GM12878 (cell line): ENCODE data around the gene SAXO1. TPM values are rescaled to one million over a fixed set of nuclear protein-coding genes. Genes with fewer than 3 reads are reported as not detected.

Source experiments
- ATAC-seq: fragments of 200-7000 bp; cut with Tn5 transposase; 3 replicates; pipeline ENCODE4 v1.9.1; 2020; ENCODE audit warnings: mild to moderate bottlenecking, moderate library complexity
- BruUV-seq: library from RNA; stranded (reverse); fragments of 400-500 nt; replicated peaks from 2 replicates; lab custom pipeline; 2021; lab: Mats Ljungman, UMichigan
- CTCF ChIA-PET: fragments of 300-600 bp; sonication (Branson Sonifier 250); formaldehyde crosslinking; extraction: SDS; loops from one replicate; lab custom pipeline; 2021; ENCODE audit warnings: inconsistent platforms; lab: Yijun Ruan, JAX
- POLR2A ChIA-PET: fragments of 350-600 bp; formaldehyde crosslinking; extraction: SDS; loops from one replicate; lab custom pipeline; 2021; ENCODE audit warnings: inconsistent platforms; lab: Charles Lee
- RAD21 ChIA-PET: fragments of 300-600 bp; sonication (Branson Sonifier 250); formaldehyde crosslinking; loops from one replicate; lab custom pipeline; 2023; ENCODE audit warnings: antibody characterized with exemption; ENCODE audit not compliant: unreplicated experiment; lab: Charles Lee
- SMC1A ChIA-PET: fragments of 300-600 bp; sonication (Branson Sonifier 250); formaldehyde crosslinking; loops from one replicate; lab custom pipeline; 2023; ENCODE audit not compliant: unreplicated experiment, uncharacterized antibody; lab: Charles Lee
- DNase-seq: peaks from one replicate; pipeline ENCODE4 v3.0.0-alpha.2; 2011; ENCODE audit warnings: low read depth, low spot score
- FAIRE-seq: peaks from 3 replicates; lab custom pipeline; 2011; peaks lifted over from hg19 to GRCh38; lab: Jason Lieb, UNC
- H2AFZ ChIP-seq: 2 replicates; pipeline ENCODE4 v1.6.0; 2011; ENCODE audit warnings: low read depth, low read length, control low read depth; ENCODE audit not compliant: control insufficient read depth
- H3K27ac ChIP-seq: 2 replicates; pipeline ENCODE4 v1.5.1; 2011; ENCODE audit warnings: control low read depth; ENCODE audit not compliant: control insufficient read depth, insufficient read depth
- H3K27me3 ChIP-seq, 2 experiments: replicated peaks in 1 of 2; 2 replicates each; pipeline versions ENCODE4 v1.6.0 to v1.6.1; 2011; ENCODE audit warnings: low read length in 1 of 2; ENCODE audit not compliant: control insufficient read depth in 2 of 2, insufficient read depth in 2 of 2
- H3K36me3 ChIP-seq, 2 experiments: 2 replicates each; pipeline ENCODE4 v1.5.1; 2011; ENCODE audit warnings: low read length in 1 of 2; ENCODE audit not compliant: control insufficient read depth in 2 of 2, insufficient read depth in 2 of 2
- H3K4me1 ChIP-seq: 2 replicates; pipeline ENCODE4 v1.6.1; 2011; ENCODE audit warnings: mild to moderate bottlenecking, low read length, moderate library complexity, mixed read lengths; ENCODE audit not compliant: control insufficient read depth, insufficient read depth
- H3K4me2 ChIP-seq: 2 replicates; pipeline ENCODE4 v1.6.0; 2011; ENCODE audit warnings: control low read depth; ENCODE audit not compliant: control insufficient read depth, insufficient read depth
- H3K4me3 ChIP-seq: fragments of 200-600 bp; sonication (generic); 2 replicates; pipeline ENCODE4 v1.5.1; 2016
- H3K79me2 ChIP-seq: 2 replicates; pipeline ENCODE4 v1.6.0; 2011; ENCODE audit warnings: low read length; ENCODE audit not compliant: control insufficient read depth, insufficient read depth
- H3K9ac ChIP-seq: 2 replicates; pipeline ENCODE4 v1.8.0; 2011; ENCODE audit warnings: low read length, control low read depth, mixed read lengths; ENCODE audit not compliant: control insufficient read depth, insufficient read depth
- H3K9me3 ChIP-seq: replicated peaks from 3 replicates; pipeline ENCODE4 v1.5.1; 2011; ENCODE audit warnings: mild to moderate bottlenecking, low read length; ENCODE audit not compliant: control insufficient read depth, insufficient read depth
- H4K20me1 ChIP-seq: 2 replicates; pipeline ENCODE4 v1.6.0; 2011; ENCODE audit not compliant: control insufficient read depth, insufficient read depth
- BRCA1 ChIP-seq: IDR thresholded peaks from 2 replicates; pipeline ENCODE4 v1.6.1; 2011; ENCODE audit warnings: low read depth, low read length, improper control_type of control experiment
- CEBPB ChIP-seq, 2 experiments: fragments of 150-350 bp in 1 of 2; IDR thresholded peaks; 2 replicates each; pipeline ENCODE4 v1.6.1; 2012 to 2014; ENCODE audit warnings: low read depth in 2 of 2, low read length in 2 of 2, borderline replicate concordance in 1 of 2, inconsistent platforms in 1 of 2
- CUX1 ChIP-seq: IDR thresholded peaks from 2 replicates; pipeline ENCODE4 v1.6.1; 2012; ENCODE audit warnings: improper control_type of control experiment, low read depth, low read length; ENCODE audit not compliant: insufficient replicate concordance
- ESRRA ChIP-seq: IDR thresholded peaks from 2 replicates; pipeline ENCODE4 v1.6.1; 2012; ENCODE audit warnings: mild to moderate bottlenecking, low read length, improper control_type of control experiment
- GABPA ChIP-seq: IDR thresholded peaks from 2 replicates; pipeline ENCODE4 v1.6.1; 2014; ENCODE audit warnings: antibody characterized with exemption, low read depth, mild to moderate bottlenecking, inconsistent platforms
- HDGF ChIP-seq: fragments of 450-650 bp; IDR thresholded peaks from 2 replicates; pipeline ENCODE4 v1.6.1; 2016; ENCODE audit warnings: antibody characterized with exemption
- IKZF1 ChIP-seq: fragments of 450-650 bp; conservative IDR thresholded peaks from 2 replicates; pipeline ENCODE4 v1.6.1; 2017; ENCODE audit warnings: antibody characterized with exemption, mild to moderate bottlenecking
- IRF3 ChIP-seq: fragments of 450-650 bp; IDR thresholded peaks from 2 replicates; pipeline ENCODE4 v1.6.1; 2014; ENCODE audit warnings: mild to moderate bottlenecking
- MYC ChIP-seq: IDR thresholded peaks from 2 replicates; pipeline ENCODE4 v1.6.1; 2011; ENCODE audit warnings: mild to moderate bottlenecking, low read length, moderate library complexity, inconsistent platforms; ENCODE audit not compliant: insufficient read depth, insufficient replicate concordance, insufficient read length, severe bottlenecking
- NBN ChIP-seq: fragments of 450-650 bp; IDR thresholded peaks from 2 replicates; pipeline ENCODE4 v1.6.1; 2016
- NR2C1 ChIP-seq: fragments of 450-650 bp; IDR thresholded peaks from 2 replicates; pipeline ENCODE4 v1.6.1; 2017; ENCODE audit warnings: antibody characterized with exemption, mild to moderate bottlenecking, moderate library complexity
- RELB ChIP-seq: fragments of 450-650 bp; IDR thresholded peaks from 2 replicates; pipeline ENCODE4 v1.6.1; 2017; ENCODE audit warnings: low read depth, mild to moderate bottlenecking, moderate library complexity
- SP1 ChIP-seq: IDR thresholded peaks from one replicate; pipeline ENCODE4 v1.6.1; 2011; ENCODE audit warnings: low read depth, low read length
- WGBS: methylation state at CpG from one replicate; pipeline ENCODE4 v1.1.6; 2016; ENCODE audit warnings: low lambda C conversion rate; ENCODE audit not compliant: insufficient replicate concordance, insufficient coverage; ENCODE audit errors: missing lambda C conversion rate; 5-methylcytosine and 5-hydroxymethylcytosine counted together
- in situ Hi-C: fragments of 300-500 bp; cut with MboI; formaldehyde crosslinking; loops from 9 replicates; pipeline ENCODE4 v1.14.3; 2018; ENCODE audit warnings: mixed read lengths
- intact Hi-C: fragments of 100-400 bp; cut with micrococcal nuclease; formaldehyde crosslinking; loops from one replicate; pipeline ENCODE4 v1.14.2; 2022; ENCODE audit not compliant: unreplicated experiment
- polyA plus RNA-seq, 11 experiments: library from polyadenylated mRNA; depleted of rRNA in 4 of 11; unstranded in 6 of 11; stranded (reverse) in 5 of 11; fragments of >200 nt; fragmentation: Nextera tagmentation in 4 of 11; fragmentation: Illumina TruSeq in 1 of 11; extraction: Ambion mirVana in 4 of 11; extraction: Trizol in 1 of 11; gene quantifications; 1 replicate in 1 of 11; 2 replicates in 10 of 11; pipeline versions ENCODE4 v1.2.1 to v1.2.3, GENCODE V29; 2011 to 2016; ENCODE audit warnings: inconsistent platforms in 2 of 11, missing spikeins in 2 of 11, low read depth in 1 of 11
- total RNA-seq, 4 experiments: library from RNA; depleted of rRNA in 3 of 4; stranded (reverse); fragments of >200 nt in 3 of 4; fragmentation: Illumina TruSeq in 1 of 4; extraction: Trizol in 1 of 4; gene quantifications; 2 replicates each; pipeline versions ENCODE4 v1.2.1 to v1.2.3, GENCODE V29; 2013 to 2021

Gene SAXO1
- total and polyA plus RNA-seq, 10 of the 15 experiments (the other 5 are each of a cell fraction or from before 2014, with no cell fraction given): under 0.01 to 0.01 TPM; not detected in 8

DNA sequence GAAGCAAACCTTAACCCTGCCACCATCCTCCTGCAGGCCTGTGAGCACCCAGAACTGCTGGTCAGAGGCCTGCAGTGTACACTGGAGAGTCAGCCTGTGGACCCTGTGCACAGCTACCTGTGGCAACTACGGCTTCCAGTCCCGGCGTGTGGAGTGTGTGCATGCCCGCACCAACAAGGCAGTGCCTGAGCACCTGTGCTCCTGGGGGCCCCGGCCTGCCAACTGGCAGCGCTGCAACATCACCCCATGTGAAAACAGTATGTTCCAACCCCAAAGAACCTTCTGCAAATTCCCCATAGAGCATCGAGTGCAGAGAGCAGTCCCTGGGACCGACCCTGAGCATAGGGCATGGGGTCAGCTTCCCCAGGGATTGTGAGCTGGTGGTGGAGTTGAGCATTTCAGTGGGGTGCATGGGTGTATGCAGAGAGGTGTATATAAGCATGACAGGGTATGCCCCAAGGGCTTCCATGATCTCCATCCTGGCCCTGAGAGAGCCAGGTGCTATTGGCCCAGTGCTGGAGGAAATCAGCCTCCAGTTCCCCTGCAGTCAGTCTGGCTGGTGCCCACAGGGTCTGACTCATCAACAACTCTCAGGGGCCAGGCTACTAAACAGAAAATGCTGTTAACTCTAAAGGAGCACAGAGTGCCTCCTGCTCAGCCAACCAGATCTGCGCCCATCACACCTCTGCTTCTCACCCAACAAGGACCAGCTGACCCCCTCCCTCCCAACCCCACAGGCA, 126.2 kb downstream of the SAXO1 start:
- intact Hi-C loops (no loop called here), in situ Hi-C loops (no loop called here)
- ChIA-PET RAD21 (no interaction called here), POLR2A (no interaction called here), CTCF (no interaction called here), SMC1A (no interaction called here)
- Histone ChIP-seq H3K9ac (no peak overlapping the region), H3K9me3 (no peaks in the 10 kb centered on the region; the same call in 2 of the 3 replicates), H3K4me1 (no peaks in the 10 kb centered on the region; the same call in 1 of the 2 replicates), H3K4me2 (no peak overlapping the region), H3K27me3 (no peaks in the 10 kb centered on the region; a peak in 3 of 4 replicates), H3K27ac (no peak overlapping the region), H2AFZ (no peak overlapping the region), H3K4me3 (no peak overlapping the region), H4K20me1 (no peaks in the 10 kb centered on the region), H3K79me2 (no peaks in the 10 kb centered on the region), H3K36me3 (no peaks in the 10 kb centered on the region)
- no peak for TF ChIP-seq ESRRA
- no peak for TF ChIP-seq CEBPB (IDR thresholded peaks at IDR 0.05; ENCODE audit: borderline replicate concordance in 1 of 2, low read depth in 2 of 2, low read length in 2 of 2)
- no peak for TF ChIP-seq BRCA1
- no peak for TF ChIP-seq IRF3
- TF ChIP-seq MYC: no peak
- no peak for TF ChIP-seq CUX1
- no peak for TF ChIP-seq SP1
- no peak for TF ChIP-seq NR2C1
- TF ChIP-seq HDGF: no peak
- TF ChIP-seq RELB: no peak
- TF ChIP-seq IKZF1: no peak
- TF ChIP-seq GABPA: no peak
- no peak for TF ChIP-seq NBN
- no peak for FAIRE-seq
- no TSS peak for BruUV-seq
- 15% methylated on average over 9 of the region's 9 CpGs for WGBS
- no peak for DNase-seq
- peak; percentile 55; the same call in 2 of the 3 replicates for ATAC-seq
